Memory B cell (primary cell): ENCODE measurements around the gene MAG.
"Not testable (repeated sequence)": the region's sequence is repeated elsewhere in the genome, so short reads cannot be mapped to it uniquely, and the experiment has no call there.

Experiments
- ATAC-seq: fragments of 150-1000 bp; cut with Tn5 transposase; 2 replicates; pipeline ENCODE4 v1.10.0; 2021; ENCODE audit warnings: low read depth, mild to moderate bottlenecking, moderate library complexity
- DNase-seq, 2 donors: peaks; one replicate each; pipeline ENCODE4 v3.0.0; 2022; ENCODE audit warnings: low spot score in 2 of 2
- H3K27ac Mint-ChIP-seq: one replicate; pipeline ENCODE4 v1.8.0; 2022; ENCODE audit warnings: mild to moderate bottlenecking, moderate library complexity, mixed read lengths
- H3K27me3 Mint-ChIP-seq: one replicate; pipeline ENCODE4 v1.8.0; 2022; ENCODE audit warnings: mixed read lengths
- H3K36me3 Mint-ChIP-seq: one replicate; pipeline ENCODE4 v1.8.0; 2022; ENCODE audit warnings: mild to moderate bottlenecking, mixed read lengths
- H3K4me1 Mint-ChIP-seq: one replicate; pipeline ENCODE4 v1.8.0; 2022; ENCODE audit warnings: mixed read lengths
- H3K4me3 Mint-ChIP-seq: one replicate; pipeline ENCODE4 v1.8.0; 2022; ENCODE audit warnings: mild to moderate bottlenecking, moderate library complexity, mixed read lengths
- H3K9me3 Mint-ChIP-seq: one replicate; pipeline ENCODE4 v1.8.0; 2022; ENCODE audit warnings: mixed read lengths

The MAG gene

DNA sequence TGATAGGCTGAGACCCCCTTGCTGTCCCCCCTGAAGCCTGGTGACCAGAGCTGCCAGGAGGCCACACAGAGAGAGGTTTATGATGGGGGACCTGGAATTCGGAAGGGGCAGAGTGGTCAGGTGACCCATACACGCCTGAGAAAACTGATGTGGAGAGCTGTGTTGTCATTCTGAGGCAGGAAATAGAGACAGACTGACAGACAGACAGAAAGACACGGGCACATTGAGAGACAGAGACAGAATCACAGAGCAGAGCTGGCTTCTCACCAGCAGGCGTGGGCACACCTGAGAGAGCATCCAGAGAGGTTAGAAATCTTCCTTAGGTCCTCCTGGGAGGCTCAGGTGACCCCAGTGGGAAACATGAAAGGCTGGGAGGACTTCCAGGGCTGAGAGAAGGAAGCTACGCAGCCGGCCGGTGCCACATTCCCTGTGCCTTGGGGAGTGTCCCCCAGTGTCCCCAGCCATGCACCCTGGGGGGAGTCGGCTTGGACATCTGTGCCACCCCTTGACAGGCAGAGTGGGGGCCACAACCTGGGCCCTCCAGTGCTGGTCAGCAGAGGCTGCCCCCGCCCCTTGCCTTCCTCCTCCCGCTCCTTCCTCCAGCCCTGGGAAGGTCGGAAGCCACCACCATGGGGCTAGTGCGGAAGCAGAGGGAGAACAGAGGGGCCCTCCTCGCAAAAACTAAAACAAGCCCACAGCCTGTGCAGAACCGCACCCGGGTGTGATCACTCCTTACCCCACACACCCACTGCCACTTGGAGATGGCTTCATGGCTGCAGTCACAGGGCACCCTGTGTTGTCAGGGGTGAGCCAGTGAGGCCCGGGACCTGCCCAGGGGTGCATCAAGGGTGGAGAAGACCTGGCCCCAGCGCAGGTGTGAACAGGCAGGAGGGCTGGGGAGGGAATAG, 57.9 kb downstream of the MAG start:
- no peaks in the 10 kb centered on the region for H3K9me3 Mint-ChIP-seq
- no peaks in the 10 kb centered on the region for H3K27me3 Mint-ChIP-seq
- DNase-seq (peak in 1 of 2 donors; percentile 42), ATAC-seq (no peak)
- H3K36me3 Mint-ChIP-seq: peaks cover 4% of the 10 kb centered on the region
- peaks cover 58% of the 10 kb centered on the region for H3K4me1 Mint-ChIP-seq
- H3K4me3 Mint-ChIP-seq: no peak overlapping the region
- H3K27ac Mint-ChIP-seq: peak overlapping the region; percentile 75

DNA sequence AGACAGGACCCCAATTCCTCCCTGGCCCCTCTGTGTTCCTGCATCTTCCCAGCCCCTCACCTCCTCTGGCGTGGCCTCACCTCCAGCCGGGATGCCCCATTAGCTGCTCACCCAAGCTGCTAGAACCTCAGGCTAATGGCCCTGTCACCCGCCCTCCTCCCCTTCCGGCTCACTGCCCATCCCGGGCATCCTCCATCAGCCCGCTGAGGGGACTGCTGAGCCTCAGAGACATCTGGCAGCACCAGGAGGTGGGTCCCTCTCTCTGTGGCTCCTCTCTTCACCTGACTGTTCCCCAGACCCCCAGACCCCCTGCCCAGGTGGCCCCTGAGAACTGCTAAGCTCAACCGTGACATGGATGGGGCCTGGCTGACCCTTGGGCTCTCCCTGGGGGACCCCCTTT, 58.6 kb downstream of the MAG start:
- H3K36me3 Mint-ChIP-seq: peaks cover 3% of the 10 kb centered on the region
- DNase-seq: no peak
- peaks cover 54% of the 10 kb centered on the region for H3K4me1 Mint-ChIP-seq
- no peak for ATAC-seq
- no peak overlapping the region for H3K4me3 Mint-ChIP-seq
- H3K27me3 Mint-ChIP-seq: no peaks in the 10 kb centered on the region
- H3K9me3 Mint-ChIP-seq: no peaks in the 10 kb centered on the region
- peak overlapping the region; percentile 74 for H3K27ac Mint-ChIP-seq

DNA sequence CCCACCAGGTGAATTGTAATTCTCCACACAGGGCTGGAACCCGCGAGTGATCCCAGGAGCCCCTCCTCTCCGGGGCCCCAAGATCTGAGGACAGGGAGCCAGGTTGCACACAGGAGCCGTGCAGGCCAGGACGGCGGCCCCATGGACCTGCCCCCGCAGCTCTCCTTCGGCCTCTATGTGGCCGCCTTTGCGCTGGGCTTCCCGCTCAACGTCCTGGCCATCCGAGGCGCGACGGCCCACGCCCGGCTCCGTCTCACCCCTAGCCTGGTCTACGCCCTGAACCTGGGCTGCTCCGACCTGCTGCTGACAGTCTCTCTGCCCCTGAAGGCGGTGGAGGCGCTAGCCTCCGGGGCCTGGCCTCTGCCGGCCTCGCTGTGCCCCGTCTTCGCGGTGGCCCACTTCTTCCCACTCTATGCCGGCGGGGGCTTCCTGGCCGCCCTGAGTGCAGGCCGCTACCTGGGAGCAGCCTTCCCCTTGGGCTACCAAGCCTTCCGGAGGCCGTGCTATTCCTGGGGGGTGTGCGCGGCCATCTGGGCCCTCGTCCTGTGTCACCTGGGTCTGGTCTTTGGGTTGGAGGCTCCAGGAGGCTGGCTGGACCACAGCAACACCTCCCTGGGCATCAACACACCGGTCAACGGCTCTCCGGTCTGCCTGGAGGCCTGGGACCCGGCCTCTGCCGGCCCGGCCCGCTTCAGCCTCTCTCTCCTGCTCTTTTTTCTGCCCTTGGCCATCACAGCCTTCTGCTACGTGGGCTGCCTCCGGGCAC, 59.6 kb downstream of the MAG start:
- ATAC-seq (no peak), DNase-seq (no peak)
- Mint-ChIP-seq H3K9me3 (no peaks in the 10 kb centered on the region), H3K36me3 (no peaks in the 10 kb centered on the region), H3K27me3 (peaks cover 2% of the 10 kb centered on the region), H3K27ac (no peak overlapping the region), H3K4me1 (peaks cover 44% of the 10 kb centered on the region), H3K4me3 (no peak overlapping the region)

DNA sequence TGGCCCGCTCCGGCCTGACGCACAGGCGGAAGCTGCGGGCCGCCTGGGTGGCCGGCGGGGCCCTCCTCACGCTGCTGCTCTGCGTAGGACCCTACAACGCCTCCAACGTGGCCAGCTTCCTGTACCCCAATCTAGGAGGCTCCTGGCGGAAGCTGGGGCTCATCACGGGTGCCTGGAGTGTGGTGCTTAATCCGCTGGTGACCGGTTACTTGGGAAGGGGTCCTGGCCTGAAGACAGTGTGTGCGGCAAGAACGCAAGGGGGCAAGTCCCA, 60.2 kb downstream of the MAG start:
- H3K4me1 Mint-ChIP-seq: peaks cover 39% of the 10 kb centered on the region
- H3K4me3 Mint-ChIP-seq: no peak overlapping the region
- no peaks in the 10 kb centered on the region for H3K9me3 Mint-ChIP-seq
- no peak overlapping the region for H3K27ac Mint-ChIP-seq
- H3K27me3 Mint-ChIP-seq: peaks cover 2% of the 10 kb centered on the region
- no peaks in the 10 kb centered on the region for H3K36me3 Mint-ChIP-seq
- ATAC-seq (no peak), DNase-seq (no peak)

DNA sequence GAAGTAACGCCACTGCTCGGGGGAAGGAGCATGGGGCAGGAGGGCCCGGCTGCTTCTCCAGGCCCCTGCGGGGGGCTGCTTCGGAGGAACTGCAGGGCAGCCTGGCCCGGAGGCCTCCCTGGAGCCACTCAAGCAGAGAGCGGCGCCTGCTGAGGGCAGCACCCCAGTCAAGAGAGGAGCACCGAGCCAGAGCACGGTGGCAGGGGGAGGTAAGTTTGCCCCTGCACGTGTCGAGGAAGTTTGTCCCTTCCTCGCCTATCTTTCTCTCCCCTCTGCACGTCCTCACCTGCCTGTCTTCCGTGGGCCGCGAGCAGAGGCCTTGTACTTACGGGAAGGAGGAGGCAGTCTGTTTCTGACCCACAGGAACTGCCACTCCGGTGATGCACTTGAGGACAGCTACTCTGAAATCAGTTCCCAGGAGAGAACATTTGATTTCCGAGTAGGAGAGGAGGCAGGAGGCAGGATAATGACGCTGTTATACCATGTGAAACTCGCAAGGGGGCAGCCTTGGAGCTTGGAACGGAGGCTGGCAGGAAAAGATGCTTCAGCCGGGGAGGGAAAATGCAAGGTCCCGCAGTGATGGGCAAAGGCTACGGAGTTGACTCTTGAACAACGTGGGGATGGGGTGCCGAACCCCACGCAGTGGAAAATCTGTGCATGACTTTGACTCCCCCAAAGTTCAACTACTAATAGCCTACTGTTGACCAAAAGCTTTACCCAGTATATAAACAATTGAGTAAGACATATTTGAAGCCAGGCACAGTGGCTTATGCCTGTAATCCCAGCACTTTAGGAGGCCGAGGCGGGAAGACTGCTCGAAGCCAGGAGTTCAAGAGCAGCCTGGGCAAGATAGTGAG, 60.7 kb downstream of the MAG start:
- peaks cover 2% of the 10 kb centered on the region for H3K27me3 Mint-ChIP-seq
- H3K36me3 Mint-ChIP-seq: no peaks in the 10 kb centered on the region
- peak; percentile 62 to 69 for DNase-seq
- peaks cover 34% of the 10 kb centered on the region for H3K4me1 Mint-ChIP-seq
- ATAC-seq: peak; percentile 54
- no peak overlapping the region for H3K4me3 Mint-ChIP-seq
- H3K27ac Mint-ChIP-seq: no peak overlapping the region
- H3K9me3 Mint-ChIP-seq: no peaks in the 10 kb centered on the region

DNA sequence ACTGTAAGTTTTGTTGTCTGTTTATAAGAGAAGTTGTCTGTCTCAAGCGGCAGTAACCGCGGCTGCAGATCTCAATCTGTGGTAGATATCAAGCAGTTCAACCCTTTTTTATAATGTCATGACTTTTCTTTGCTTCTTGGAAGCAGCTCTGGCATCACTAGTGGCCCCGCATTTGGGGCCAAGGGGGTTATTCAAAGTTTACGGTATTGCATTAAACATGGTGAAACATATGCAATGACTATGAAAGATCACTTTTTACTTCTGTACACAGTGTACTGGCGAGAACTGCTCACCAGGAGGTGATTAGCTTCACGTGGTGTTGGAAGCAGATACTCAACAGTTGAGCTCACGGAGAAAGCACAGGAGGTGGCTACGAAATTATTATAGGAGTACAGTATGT, 61.7 kb downstream of the MAG start:
- no peaks in the 10 kb centered on the region for H3K9me3 Mint-ChIP-seq
- no peak overlapping the region for H3K27ac Mint-ChIP-seq
- DNase-seq (no peak), ATAC-seq (no peak)
- H3K36me3 Mint-ChIP-seq: no peaks in the 10 kb centered on the region
- peaks cover 29% of the 10 kb centered on the region for H3K4me1 Mint-ChIP-seq
- peaks cover 6% of the 10 kb centered on the region for H3K27me3 Mint-ChIP-seq
- H3K4me3 Mint-ChIP-seq: no peak overlapping the region

DNA sequence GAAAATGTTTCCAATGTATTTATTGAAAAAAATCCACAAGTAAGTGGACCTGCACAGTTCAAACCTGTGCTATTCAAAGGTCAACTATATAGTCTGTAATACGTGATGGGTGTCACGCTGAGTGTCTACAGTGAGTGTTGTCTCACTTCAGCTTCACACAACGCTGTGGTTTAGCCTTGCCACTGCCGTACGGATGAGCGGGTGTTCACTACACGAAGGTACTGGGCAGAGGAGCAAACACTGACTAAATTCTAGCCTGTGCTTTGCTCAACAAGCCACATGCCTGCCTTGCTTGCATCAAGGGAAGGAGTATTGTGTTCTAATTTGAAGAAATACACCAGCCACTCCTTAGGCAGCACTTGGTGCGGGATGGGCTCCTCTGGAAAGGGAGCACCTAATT, 62.9 kb downstream of the MAG start:
- Mint-ChIP-seq H3K9me3 (no peaks in the 10 kb centered on the region), H3K36me3 (no peaks in the 10 kb centered on the region), H3K27me3 (peaks cover 6% of the 10 kb centered on the region), H3K4me3 (no peak overlapping the region), H3K27ac (no peak overlapping the region), H3K4me1 (peaks cover 17% of the 10 kb centered on the region)
- DNase-seq (no peak), ATAC-seq (no peak)

DNA sequence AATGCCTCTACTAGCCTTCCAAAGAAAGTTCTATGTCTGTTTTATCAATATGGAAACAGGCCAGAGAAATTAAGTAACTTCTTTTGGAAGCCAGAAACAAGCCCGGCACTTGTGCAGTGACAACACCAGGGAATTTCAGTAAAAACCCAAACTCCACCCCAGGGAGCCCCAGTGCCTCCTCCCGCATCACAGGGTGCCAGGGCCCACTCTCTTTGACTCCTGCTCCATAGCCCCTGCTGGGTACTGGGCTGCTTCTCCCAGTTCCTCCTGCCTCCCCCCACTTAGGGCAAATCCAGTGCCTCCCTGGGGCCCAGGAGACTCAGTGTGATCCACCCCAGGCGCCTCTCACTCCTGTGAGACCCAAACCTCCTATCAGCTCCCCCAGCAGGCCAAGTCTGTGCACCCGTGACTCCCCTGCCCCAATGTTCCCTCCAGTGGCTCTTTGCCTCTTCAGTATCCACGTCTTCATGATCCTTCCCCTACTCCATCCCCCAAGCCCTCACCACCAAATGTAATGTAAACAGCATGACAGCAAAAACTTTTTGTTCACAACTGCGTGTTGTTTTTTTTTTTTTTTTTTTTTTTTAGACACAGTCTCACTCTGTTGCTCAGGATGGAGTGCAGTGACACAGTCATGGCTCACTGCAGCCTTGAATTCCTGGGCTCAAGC, 64.0 kb downstream of the MAG start:
- peaks cover 10% of the 10 kb centered on the region for H3K4me1 Mint-ChIP-seq
- no peak for DNase-seq
- no peaks in the 10 kb centered on the region for H3K9me3 Mint-ChIP-seq
- H3K27ac Mint-ChIP-seq: no peak overlapping the region
- ATAC-seq: no peak
- no peaks in the 10 kb centered on the region for H3K36me3 Mint-ChIP-seq
- H3K27me3 Mint-ChIP-seq: peaks cover 6% of the 10 kb centered on the region
- no peak overlapping the region for H3K4me3 Mint-ChIP-seq

DNA sequence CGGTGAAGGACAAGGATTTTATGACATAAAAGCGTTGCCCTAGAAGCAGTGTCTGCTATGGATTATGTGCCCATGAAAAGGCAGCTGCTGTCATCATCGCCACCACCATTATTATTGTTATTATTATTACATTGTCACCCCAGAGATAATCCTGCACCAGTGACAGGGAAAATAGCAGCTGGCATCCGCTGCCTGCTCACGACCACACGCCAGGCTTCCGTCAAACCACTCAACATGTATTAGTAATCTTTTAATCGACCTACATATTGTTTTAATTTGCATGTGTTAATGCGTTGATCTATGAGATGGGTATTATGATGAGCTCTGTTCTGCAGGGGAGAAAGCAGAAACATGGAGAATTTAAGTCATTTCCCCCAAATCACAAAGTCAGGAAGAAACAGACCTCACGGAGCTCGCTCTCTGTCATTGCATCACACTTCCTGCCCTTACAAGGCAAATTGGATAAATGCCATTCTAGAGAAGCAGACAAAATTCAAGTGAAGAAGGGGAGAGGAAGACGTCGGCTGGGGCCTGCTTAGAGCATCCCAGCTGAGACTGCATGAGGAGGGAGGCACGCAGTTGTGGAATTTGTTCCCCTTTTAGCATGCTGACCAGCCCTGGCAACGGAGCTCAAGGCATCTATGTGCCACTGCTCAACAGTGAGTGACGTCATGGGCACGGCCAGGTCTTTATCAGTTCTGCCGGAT, 66.1 kb downstream of the MAG start, which contains the start of gene FFAR3:
FFAR3 (plus strand) TSS at position 594 of the 707 bp plus-strand sequence. CDS start 431 bp downstream, outside the sequence.
- DNase-seq (no peak), ATAC-seq (no peak)
- Mint-ChIP-seq H3K4me3 (no peak within 1 kb of the TSS), H3K9me3 (no peaks in the 10 kb centered on the region), H3K27me3 (peaks cover 17% of the 10 kb centered on the region), H3K4me1 (peaks cover 4% of the 10 kb centered on the region), H3K36me3 (no peaks in the 10 kb centered on the region), H3K27ac (no peak within 1 kb of the TSS)

DNA sequence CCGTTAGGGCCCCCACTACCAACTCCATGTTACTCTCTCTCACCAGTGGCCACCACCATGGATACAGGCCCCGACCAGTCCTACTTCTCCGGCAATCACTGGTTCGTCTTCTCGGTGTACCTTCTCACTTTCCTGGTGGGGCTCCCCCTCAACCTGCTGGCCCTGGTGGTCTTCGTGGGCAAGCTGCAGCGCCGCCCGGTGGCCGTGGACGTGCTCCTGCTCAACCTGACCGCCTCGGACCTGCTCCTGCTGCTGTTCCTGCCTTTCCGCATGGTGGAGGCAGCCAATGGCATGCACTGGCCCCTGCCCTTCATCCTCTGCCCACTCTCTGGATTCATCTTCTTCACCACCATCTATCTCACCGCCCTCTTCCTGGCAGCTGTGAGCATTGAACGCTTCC, 66.9 kb downstream of the MAG start:
- not testable (repeated sequence) for DNase-seq, H3K4me3 Mint-ChIP-seq, H3K27ac Mint-ChIP-seq, H3K4me1 Mint-ChIP-seq, ATAC-seq, H3K36me3 Mint-ChIP-seq, H3K9me3 Mint-ChIP-seq
- H3K27me3 Mint-ChIP-seq: peaks cover 17% of the 10 kb centered on the region

DNA sequence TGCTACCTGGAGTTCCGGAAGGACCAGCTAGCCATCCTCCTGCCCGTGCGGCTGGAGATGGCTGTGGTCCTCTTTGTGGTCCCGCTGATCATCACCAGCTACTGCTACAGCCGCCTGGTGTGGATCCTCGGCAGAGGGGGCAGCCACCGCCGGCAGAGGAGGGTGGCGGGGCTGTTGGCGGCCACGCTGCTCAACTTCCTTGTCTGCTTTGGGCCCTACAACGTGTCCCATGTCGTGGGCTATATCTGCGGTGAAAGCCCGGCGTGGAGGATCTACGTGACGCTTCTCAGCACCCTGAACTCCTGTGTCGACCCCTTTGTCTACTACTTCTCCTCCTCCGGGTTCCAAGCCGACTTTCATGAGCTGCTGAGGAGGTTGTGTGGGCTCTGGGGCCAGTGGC, 67.4 kb downstream of the MAG start:
- not testable (repeated sequence) for DNase-seq, H3K36me3 Mint-ChIP-seq, H3K27ac Mint-ChIP-seq, H3K4me1 Mint-ChIP-seq, ATAC-seq, H3K4me3 Mint-ChIP-seq, H3K9me3 Mint-ChIP-seq
- H3K27me3 Mint-ChIP-seq: peaks cover 17% of the 10 kb centered on the region

DNA sequence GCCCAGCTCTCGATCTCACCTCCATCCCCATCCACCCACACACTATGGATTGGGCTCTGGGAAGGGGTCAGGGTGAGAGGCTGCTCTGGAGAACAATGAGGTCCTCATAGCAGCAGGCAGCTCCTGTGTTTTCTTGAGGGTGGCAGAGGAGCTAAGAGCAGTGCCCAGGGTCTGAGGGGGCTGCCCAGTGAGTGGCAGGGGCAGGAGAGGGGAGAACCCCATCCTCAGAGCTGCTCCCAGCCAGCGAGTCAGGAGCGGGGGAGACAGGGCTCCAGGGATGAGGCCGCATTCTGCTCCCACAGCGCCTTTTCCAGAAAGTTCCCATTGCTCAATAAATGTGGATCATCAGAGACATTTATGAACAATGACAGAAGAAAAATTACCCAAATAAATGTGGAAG, 68.1 kb downstream of the MAG start:
- H3K9me3 Mint-ChIP-seq, H3K4me1 Mint-ChIP-seq, H3K36me3 Mint-ChIP-seq, H3K4me3 Mint-ChIP-seq, H3K27ac Mint-ChIP-seq, DNase-seq, ATAC-seq: not testable (repeated sequence)
- H3K27me3 Mint-ChIP-seq: peaks cover 18% of the 10 kb centered on the region

DNA sequence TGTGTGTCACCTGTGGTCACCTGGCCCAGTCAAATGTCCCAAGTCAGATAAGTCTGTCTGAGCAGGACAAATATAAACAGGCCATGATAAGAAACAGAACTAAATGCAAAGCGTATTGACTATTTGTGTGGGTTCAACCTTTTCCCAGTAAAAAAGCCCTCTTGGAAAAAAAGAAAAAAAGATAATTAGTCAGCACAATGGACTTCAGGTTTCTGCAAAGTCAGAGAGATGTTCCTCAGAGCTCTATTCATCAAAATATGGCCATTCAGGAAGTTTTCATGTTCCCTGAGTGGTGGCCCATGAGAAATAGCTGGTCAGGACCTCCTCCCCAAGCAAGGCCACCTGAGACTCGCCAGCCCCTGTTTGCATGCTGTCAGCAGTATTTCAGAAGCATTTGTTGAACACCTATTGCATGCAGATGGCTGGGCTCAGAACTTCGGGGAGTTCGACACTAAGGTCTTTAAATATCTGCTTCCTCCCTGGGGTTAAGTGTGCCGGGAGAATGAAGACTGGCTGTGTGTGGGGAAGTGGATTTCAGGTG, 69.0 kb downstream of the MAG start:
- Mint-ChIP-seq H3K27ac (no peak overlapping the region), H3K36me3 (no peaks in the 10 kb centered on the region), H3K4me3 (no peak overlapping the region), H3K9me3 (no peaks in the 10 kb centered on the region), H3K4me1 (peaks cover 4% of the 10 kb centered on the region), H3K27me3 (peaks cover 20% of the 10 kb centered on the region)
- ATAC-seq (no peak), DNase-seq (no peak)
